Transverse colon (tissue), 4 donors: Measurements from ENCODE around the gene LMCD1.

Experiments
- EP300 ChIP-seq: sonication (generic); formaldehyde crosslinking; IDR thresholded peaks from one replicate; pipeline ENCODE4 v1.6.1; 2017; ENCODE audit warnings: antibody characterized with exemption, low read depth
- POLR2A ChIP-seq: fragments of 450-650 bp; IDR thresholded peaks from one replicate; pipeline ENCODE4 v1.6.1; 2016; ENCODE audit warnings: antibody characterized with exemption, mild to moderate bottlenecking, moderate library complexity
- POLR2AphosphoS5 ChIP-seq, 3 donors: sonication (generic); formaldehyde crosslinking; IDR thresholded peaks; one replicate each; pipeline ENCODE4 v1.6.1; 2016; ENCODE audit warnings: antibody characterized with exemption in 3 of 3
- TF ChIP-seq, protein P1 (sequence below), 5 experiments: fragments of 200-600 bp in 3 of 5; fragments of 450-650 bp in 2 of 5; sonication (generic) in 3 of 5; IDR thresholded peaks; 1 replicate in 2 of 5; 2 replicates in 3 of 5; pipeline ENCODE4 v1.5.1; 2016 to 2017; ENCODE audit warnings: antibody characterized with exemption in 5 of 5, inconsistent platforms in 3 of 5, mild to moderate bottlenecking in 2 of 5, moderate library complexity in 1 of 5

- no peak for TF ChIP-seq POLR2A
- TF ChIP-seq, protein P1, sequence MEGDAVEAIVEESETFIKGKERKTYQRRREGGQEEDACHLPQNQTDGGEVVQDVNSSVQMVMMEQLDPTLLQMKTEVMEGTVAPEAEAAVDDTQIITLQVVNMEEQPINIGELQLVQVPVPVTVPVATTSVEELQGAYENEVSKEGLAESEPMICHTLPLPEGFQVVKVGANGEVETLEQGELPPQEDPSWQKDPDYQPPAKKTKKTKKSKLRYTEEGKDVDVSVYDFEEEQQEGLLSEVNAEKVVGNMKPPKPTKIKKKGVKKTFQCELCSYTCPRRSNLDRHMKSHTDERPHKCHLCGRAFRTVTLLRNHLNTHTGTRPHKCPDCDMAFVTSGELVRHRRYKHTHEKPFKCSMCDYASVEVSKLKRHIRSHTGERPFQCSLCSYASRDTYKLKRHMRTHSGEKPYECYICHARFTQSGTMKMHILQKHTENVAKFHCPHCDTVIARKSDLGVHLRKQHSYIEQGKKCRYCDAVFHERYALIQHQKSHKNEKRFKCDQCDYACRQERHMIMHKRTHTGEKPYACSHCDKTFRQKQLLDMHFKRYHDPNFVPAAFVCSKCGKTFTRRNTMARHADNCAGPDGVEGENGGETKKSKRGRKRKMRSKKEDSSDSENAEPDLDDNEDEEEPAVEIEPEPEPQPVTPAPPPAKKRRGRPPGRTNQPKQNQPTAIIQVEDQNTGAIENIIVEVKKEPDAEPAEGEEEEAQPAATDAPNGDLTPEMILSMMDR (IDR thresholded peaks at IDR 0.05), result no peak
- TF ChIP-seq POLR2AphosphoS5 (IDR thresholded peaks at IDR 0.05), result no peak
- TF ChIP-seq EP300, result no peak
Observed at GRCh38 chr3:8548502-8549275, 47.1 kb downstream of the LMCD1 start.
